Measurements from ENCODE around the gene SOX6.

Gene SOX6

DNA sequence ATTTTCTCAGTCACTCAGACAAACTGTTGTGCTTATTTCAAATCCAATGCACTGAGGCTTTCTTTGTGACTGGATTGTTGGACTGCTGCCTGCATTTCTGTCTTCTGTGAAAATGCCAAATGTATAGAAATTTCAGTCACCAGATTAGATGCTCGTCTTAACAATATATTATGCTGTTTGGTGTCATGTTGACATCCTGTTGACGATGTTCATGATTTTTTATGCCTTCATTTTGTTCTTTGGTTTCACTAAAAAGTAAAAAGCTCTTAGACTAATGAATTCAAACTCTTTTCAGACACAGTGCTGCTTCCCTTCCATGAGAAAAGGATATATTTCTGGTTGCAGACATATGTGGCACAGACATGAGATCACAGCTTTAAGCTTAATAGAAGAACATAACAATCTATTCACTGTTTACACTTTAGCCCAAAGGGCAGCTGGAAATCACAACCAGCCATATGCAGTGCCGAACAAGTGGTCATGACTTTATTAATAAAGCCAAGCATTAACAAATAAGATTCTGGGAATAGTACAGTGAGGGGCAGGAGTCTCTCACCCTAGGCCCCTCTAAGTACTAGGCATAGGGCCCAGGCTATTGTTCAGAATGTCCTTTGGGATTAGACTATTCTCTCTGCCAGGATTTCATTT is 9.4 kb upstream of the SOX6 start:
- Histone ChIP-seq H3K27ac (ENCODE audit: low read length) (no peak overlapping the region), H3K27me3 (ENCODE audit: control insufficient read depth, insufficient read depth, low read length) (no peaks in the 10 kb centered on the region), H3K36me3 (ENCODE audit: control insufficient read depth, insufficient read depth, low read length) (no peaks in the 10 kb centered on the region), H3K4me1 (ENCODE audit: control insufficient read depth, insufficient read depth, low read length) (no peaks in the 10 kb centered on the region), H3K9me3 (ENCODE audit: control insufficient read depth, insufficient read depth, low read length) (no peaks in the 10 kb centered on the region), H3K4me3 (ENCODE audit: low read length) (no peak overlapping the region)
- no CpG with 5 or more reads among the region's 3 CpGs for WGBS (ENCODE audit: insufficient coverage, insufficient read length)
- no peak for DNase-seq (ENCODE audit: low read depth, low spot score)

GRCh38 chr11:16364254-16364653 is 7.9 kb upstream of the SOX6 start:
- Histone ChIP-seq H3K27ac (ENCODE audit: low read length) (no peak overlapping the region), H3K27me3 (ENCODE audit: control insufficient read depth, insufficient read depth, low read length) (no peaks in the 10 kb centered on the region), H3K4me1 (ENCODE audit: control insufficient read depth, insufficient read depth, low read length) (no peaks in the 10 kb centered on the region), H3K4me3 (ENCODE audit: low read length) (no peak overlapping the region), H3K36me3 (ENCODE audit: control insufficient read depth, insufficient read depth, low read length) (no peaks in the 10 kb centered on the region), H3K9me3 (ENCODE audit: control insufficient read depth, insufficient read depth, low read length) (no peaks in the 10 kb centered on the region)
- DNase-seq (ENCODE audit: low read depth, low spot score) = no peak

GRCh38 chr11:16363706-16364105 is 7.4 kb upstream of the SOX6 start:
- no peaks in the 10 kb centered on the region for H3K9me3 ChIP-seq (ENCODE audit: control insufficient read depth, insufficient read depth, low read length)
- no peaks in the 10 kb centered on the region for H3K36me3 ChIP-seq (ENCODE audit: control insufficient read depth, insufficient read depth, low read length)
- H3K4me1 ChIP-seq (ENCODE audit: control insufficient read depth, insufficient read depth, low read length) = no peaks in the 10 kb centered on the region
- no peak overlapping the region for H3K4me3 ChIP-seq (ENCODE audit: low read length)
- no peaks in the 10 kb centered on the region for H3K27me3 ChIP-seq (ENCODE audit: control insufficient read depth, insufficient read depth, low read length)
- H3K27ac ChIP-seq (ENCODE audit: low read length) = no peak overlapping the region
- WGBS (ENCODE audit: insufficient coverage, insufficient read length) = no CpG with 5 or more reads among the region's 3 CpGs
- no peak for DNase-seq (ENCODE audit: low read depth, low spot score)

GRCh38 chr11:16361108-16361865 is 4.9 kb upstream of the SOX6 start:
- H3K27me3 ChIP-seq (ENCODE audit: control insufficient read depth, insufficient read depth, low read length) = no peaks in the 10 kb centered on the region
- no peaks in the 10 kb centered on the region for H3K9me3 ChIP-seq (ENCODE audit: control insufficient read depth, insufficient read depth, low read length)
- no peak for DNase-seq (ENCODE audit: low read depth, low spot score)
- H3K27ac ChIP-seq (ENCODE audit: low read length) = no peak overlapping the region
- no peaks in the 10 kb centered on the region for H3K36me3 ChIP-seq (ENCODE audit: control insufficient read depth, insufficient read depth, low read length)
- H3K4me1 ChIP-seq (ENCODE audit: control insufficient read depth, insufficient read depth, low read length) = no peaks in the 10 kb centered on the region
- no peak overlapping the region for H3K4me3 ChIP-seq (ENCODE audit: low read length)
- WGBS (ENCODE audit: insufficient coverage, insufficient read length) = 100% methylated on average over 1 of the region's 1 CpG

GRCh38 chr11:16359369-16359768 is 3.0 kb upstream of the SOX6 start:
- H3K36me3 ChIP-seq (ENCODE audit: control insufficient read depth, insufficient read depth, low read length) = no peaks in the 10 kb centered on the region
- H3K4me3 ChIP-seq (ENCODE audit: low read length) = no peak overlapping the region
- DNase-seq (ENCODE audit: low read depth, low spot score) = no peak
- H3K9me3 ChIP-seq (ENCODE audit: control insufficient read depth, insufficient read depth, low read length) = no peaks in the 10 kb centered on the region
- no peaks in the 10 kb centered on the region for H3K4me1 ChIP-seq (ENCODE audit: control insufficient read depth, insufficient read depth, low read length)
- WGBS (ENCODE audit: insufficient coverage, insufficient read length) = no CpG with 5 or more reads among the region's 4 CpGs
- H3K27me3 ChIP-seq (ENCODE audit: control insufficient read depth, insufficient read depth, low read length) = no peaks in the 10 kb centered on the region
- H3K27ac ChIP-seq (ENCODE audit: low read length) = no peak overlapping the region

DNA sequence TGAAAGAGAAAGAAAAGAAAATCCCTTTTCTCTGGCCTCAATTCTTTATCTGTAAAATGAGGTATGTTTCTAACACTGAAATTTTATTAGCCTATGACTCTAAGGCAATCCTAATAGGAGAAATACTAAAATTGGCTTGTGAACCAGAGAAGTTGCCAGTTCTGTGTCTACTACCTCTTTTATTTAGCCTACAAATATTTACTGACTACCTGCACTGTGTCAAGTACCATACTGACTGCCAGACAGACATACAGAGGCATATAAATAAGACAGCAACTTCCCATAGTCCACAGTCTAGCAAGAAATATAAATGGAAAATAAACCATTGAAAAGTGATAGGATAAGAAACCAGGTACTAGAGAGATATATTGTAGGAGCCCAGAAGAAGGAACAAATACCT is 2.4 kb upstream of the SOX6 start:
- Histone ChIP-seq H3K27me3 (ENCODE audit: control insufficient read depth, insufficient read depth, low read length) (no peaks in the 10 kb centered on the region), H3K9me3 (ENCODE audit: control insufficient read depth, insufficient read depth, low read length) (no peaks in the 10 kb centered on the region), H3K27ac (ENCODE audit: low read length) (no peak overlapping the region), H3K4me1 (ENCODE audit: control insufficient read depth, insufficient read depth, low read length) (no peaks in the 10 kb centered on the region), H3K4me3 (ENCODE audit: low read length) (no peak overlapping the region), H3K36me3 (ENCODE audit: control insufficient read depth, insufficient read depth, low read length) (no peaks in the 10 kb centered on the region)
- no peak for DNase-seq (ENCODE audit: low read depth, low spot score)

DNA sequence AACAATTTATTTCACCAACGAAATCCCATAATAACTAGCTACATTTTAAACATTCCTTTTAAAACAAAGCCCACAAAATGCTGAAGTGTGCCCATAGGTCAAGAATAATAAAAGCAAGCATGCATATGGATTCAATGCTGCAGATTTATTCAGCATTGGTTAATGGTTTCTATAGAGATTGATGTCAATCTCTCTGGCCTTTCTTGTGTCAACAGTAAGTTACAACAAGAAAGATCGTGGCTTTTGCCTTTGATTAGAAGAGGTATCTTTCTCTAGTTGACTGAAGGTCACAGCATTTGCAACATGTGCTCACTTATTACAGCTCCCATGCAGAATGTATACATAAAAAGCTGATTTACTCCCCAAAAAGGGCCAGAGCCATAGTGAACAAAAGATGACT is 1.4 kb upstream of the SOX6 start:
- WGBS (ENCODE audit: insufficient coverage, insufficient read length) = 100% methylated on average over 1 of the region's 2 CpGs
- Histone ChIP-seq H3K27me3 (ENCODE audit: control insufficient read depth, insufficient read depth, low read length) (no peaks in the 10 kb centered on the region), H3K36me3 (ENCODE audit: control insufficient read depth, insufficient read depth, low read length) (no peaks in the 10 kb centered on the region), H3K4me1 (ENCODE audit: control insufficient read depth, insufficient read depth, low read length) (no peaks in the 10 kb centered on the region), H3K27ac (ENCODE audit: low read length) (no peak overlapping the region), H3K9me3 (ENCODE audit: control insufficient read depth, insufficient read depth, low read length) (no peaks in the 10 kb centered on the region), H3K4me3 (ENCODE audit: low read length) (no peak overlapping the region)
- no peak for DNase-seq (ENCODE audit: low read depth, low spot score)

DNA sequence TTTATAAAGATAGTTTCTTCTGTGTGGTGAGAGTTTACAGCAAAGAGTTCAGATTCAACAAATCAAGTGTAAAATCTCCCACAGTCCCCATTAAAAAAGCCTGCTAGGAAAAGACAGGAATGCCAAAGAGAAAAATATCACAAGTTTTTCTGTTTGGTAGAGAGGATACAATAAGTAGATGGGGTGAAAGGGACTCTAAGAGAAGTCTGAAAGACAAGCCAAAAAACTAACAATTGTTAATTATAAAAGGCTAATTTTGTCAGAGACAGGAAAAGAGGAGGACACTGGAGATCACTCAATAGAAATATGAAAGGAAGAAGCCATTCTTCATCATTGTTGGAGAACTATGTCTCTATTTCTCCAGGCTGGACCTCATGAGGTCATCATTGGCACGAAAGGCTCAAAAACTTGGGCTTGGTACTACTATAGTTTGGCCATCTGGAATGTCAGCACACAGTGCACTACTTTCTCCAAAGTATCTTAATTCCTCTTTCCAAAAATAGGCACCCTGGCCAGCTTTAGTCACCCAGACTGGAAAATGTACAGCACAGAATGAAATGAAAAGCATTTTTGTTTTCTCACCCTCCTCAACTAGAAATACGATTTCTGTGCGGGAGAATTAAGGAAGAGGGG is 531 bp upstream of the SOX6 start:
- H3K4me1 ChIP-seq (ENCODE audit: control insufficient read depth, insufficient read depth, low read length) = no peaks in the 10 kb centered on the region
- no CpG with 5 or more reads among the region's 3 CpGs for WGBS (ENCODE audit: insufficient coverage, insufficient read length)
- H3K36me3 ChIP-seq (ENCODE audit: control insufficient read depth, insufficient read depth, low read length) = no peaks in the 10 kb centered on the region
- no peak overlapping the region for H3K4me3 ChIP-seq (ENCODE audit: low read length)
- no peak for DNase-seq (ENCODE audit: low read depth, low spot score)
- H3K27ac ChIP-seq (ENCODE audit: low read length) = no peak overlapping the region
- no peaks in the 10 kb centered on the region for H3K9me3 ChIP-seq (ENCODE audit: control insufficient read depth, insufficient read depth, low read length)
- H3K27me3 ChIP-seq (ENCODE audit: control insufficient read depth, insufficient read depth, low read length) = no peaks in the 10 kb centered on the region

DNA sequence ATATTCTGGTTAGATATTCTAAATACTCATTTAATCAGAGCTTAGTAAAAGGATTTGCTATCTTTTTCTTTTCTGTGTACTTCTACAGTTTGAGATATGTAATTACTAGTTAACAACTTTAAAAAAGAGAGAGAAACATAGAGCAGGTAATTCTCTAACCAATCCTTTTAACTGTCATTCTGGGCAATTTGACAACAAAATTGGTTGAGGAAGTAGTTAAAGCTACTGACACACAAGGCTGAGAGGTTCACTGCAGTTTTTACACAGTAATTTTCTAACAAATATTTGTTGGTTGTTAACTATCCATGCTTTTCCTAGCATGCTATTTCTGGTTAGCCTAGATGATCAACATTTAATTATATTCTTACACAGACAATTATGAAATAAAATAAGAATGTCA is 3.6 kb downstream of the SOX6 start:
- no peaks in the 10 kb centered on the region for H3K9me3 ChIP-seq (ENCODE audit: control insufficient read depth, insufficient read depth, low read length)

GRCh38 chr11:16350125-16350524 is 6.2 kb downstream of the SOX6 start:
- no peaks in the 10 kb centered on the region for H3K36me3 ChIP-seq (ENCODE audit: control insufficient read depth, insufficient read depth, low read length)
- H3K27ac ChIP-seq (ENCODE audit: low read length) = no peak overlapping the region
- no CpG with 5 or more reads among the region's 5 CpGs for WGBS (ENCODE audit: insufficient coverage, insufficient read length)

More for the DNA sequence above, 3.6 kb downstream of the SOX6 start:
- no peak overlapping the region for H3K4me3 ChIP-seq (ENCODE audit: low read length)
- H3K4me1 ChIP-seq (ENCODE audit: control insufficient read depth, insufficient read depth, low read length) = no peaks in the 10 kb centered on the region
- no peak for DNase-seq (ENCODE audit: low read depth, low spot score)
- H3K27me3 ChIP-seq (ENCODE audit: control insufficient read depth, insufficient read depth, low read length) = no peaks in the 10 kb centered on the region
- H3K27ac ChIP-seq (ENCODE audit: low read length) = no peak overlapping the region
- no peaks in the 10 kb centered on the region for H3K36me3 ChIP-seq (ENCODE audit: control insufficient read depth, insufficient read depth, low read length)

More at GRCh38 chr11:16350125-16350524, 6.2 kb downstream of the SOX6 start:
- Histone ChIP-seq H3K27me3 (ENCODE audit: control insufficient read depth, insufficient read depth, low read length) (no peaks in the 10 kb centered on the region), H3K9me3 (ENCODE audit: control insufficient read depth, insufficient read depth, low read length) (no peaks in the 10 kb centered on the region), H3K4me3 (ENCODE audit: low read length) (no peak overlapping the region), H3K4me1 (ENCODE audit: control insufficient read depth, insufficient read depth, low read length) (no peaks in the 10 kb centered on the region)
- DNase-seq (ENCODE audit: low read depth, low spot score) = no peak
